ENCODE data around the gene CACHD1. TPM values are rescaled to one million over a fixed set of nuclear protein-coding genes. Genes with fewer than 3 reads are reported as not detected.

Gene CACHD1
- total RNA-seq, 1 donor from 2014 or later: 4.3 TPM

DNA sequence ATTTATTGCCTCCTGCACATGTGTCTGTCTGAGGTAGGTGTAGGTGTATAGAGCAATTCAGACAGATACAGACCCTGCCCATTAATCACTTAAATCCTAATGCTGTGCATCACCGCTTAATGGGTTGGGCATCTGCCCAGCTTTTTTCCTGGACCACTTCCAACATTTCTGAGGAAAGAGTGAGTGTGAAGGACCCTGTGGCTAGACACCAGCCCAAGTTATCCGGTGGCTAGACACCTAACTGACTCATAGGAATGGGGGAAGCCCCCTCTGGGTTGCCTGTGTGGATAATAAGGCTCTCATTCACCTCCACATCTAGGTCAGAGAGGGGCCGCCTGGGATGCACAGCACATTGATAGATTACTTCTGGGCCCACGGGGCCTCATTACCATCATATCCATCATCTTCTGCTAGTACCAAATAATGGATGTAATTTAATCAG is 153.8 kb downstream of the CACHD1 start:
- Histone ChIP-seq H3K27me3 (no peaks in the 10 kb centered on the region), H3K27ac (no peak overlapping the region), H3K9me3 (no peaks in the 10 kb centered on the region), H3K4me3 (no peak overlapping the region), H3K4me1 (no peaks in the 10 kb centered on the region), H3K36me3 (no peaks in the 10 kb centered on the region)
- no peak for DNase-seq (ENCODE audit: low spot score in 2 of 2)
- intact Hi-C loops (cut with DNase I): no loop called here
- TF ChIP-seq, protein P1, sequence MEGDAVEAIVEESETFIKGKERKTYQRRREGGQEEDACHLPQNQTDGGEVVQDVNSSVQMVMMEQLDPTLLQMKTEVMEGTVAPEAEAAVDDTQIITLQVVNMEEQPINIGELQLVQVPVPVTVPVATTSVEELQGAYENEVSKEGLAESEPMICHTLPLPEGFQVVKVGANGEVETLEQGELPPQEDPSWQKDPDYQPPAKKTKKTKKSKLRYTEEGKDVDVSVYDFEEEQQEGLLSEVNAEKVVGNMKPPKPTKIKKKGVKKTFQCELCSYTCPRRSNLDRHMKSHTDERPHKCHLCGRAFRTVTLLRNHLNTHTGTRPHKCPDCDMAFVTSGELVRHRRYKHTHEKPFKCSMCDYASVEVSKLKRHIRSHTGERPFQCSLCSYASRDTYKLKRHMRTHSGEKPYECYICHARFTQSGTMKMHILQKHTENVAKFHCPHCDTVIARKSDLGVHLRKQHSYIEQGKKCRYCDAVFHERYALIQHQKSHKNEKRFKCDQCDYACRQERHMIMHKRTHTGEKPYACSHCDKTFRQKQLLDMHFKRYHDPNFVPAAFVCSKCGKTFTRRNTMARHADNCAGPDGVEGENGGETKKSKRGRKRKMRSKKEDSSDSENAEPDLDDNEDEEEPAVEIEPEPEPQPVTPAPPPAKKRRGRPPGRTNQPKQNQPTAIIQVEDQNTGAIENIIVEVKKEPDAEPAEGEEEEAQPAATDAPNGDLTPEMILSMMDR (IDR thresholded peaks at IDR 0.05): no peak

DNA sequence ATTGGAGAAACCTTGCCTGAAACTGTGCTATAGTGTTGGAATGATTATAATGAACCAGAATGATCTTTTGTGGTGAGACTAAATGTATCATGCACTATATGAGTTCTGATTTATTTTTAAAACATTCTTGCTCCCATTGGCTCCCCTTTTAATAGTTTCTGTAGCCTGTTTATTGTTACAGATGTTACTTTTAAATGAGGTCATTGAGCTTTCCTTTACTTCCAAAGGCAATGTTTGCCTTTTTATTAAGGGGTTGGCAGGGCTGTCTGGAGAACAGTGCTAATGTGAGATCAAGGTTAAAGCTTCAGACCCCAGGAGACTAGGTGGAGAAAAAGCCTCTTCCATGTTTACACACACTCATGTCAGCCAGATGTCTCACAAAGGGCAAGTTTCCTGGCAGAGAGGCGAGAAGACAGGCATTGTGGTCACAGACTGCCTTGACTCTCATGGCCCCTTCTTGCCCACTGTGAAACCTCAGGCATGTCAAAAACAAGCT is 154.3 kb downstream of the CACHD1 start:
- no peaks in the 10 kb centered on the region for H3K27me3 ChIP-seq
- TF ChIP-seq, protein P1 (IDR thresholded peaks at IDR 0.05): no peak
- intact Hi-C loops (cut with DNase I): no loop called here
- H3K27ac ChIP-seq: no peak overlapping the region
- H3K4me3 ChIP-seq: no peak overlapping the region
- no peaks in the 10 kb centered on the region for H3K36me3 ChIP-seq
- no peaks in the 10 kb centered on the region for H3K4me1 ChIP-seq
- no peaks in the 10 kb centered on the region for H3K9me3 ChIP-seq
- no peak for DNase-seq (ENCODE audit: low spot score in 2 of 2)

DNA sequence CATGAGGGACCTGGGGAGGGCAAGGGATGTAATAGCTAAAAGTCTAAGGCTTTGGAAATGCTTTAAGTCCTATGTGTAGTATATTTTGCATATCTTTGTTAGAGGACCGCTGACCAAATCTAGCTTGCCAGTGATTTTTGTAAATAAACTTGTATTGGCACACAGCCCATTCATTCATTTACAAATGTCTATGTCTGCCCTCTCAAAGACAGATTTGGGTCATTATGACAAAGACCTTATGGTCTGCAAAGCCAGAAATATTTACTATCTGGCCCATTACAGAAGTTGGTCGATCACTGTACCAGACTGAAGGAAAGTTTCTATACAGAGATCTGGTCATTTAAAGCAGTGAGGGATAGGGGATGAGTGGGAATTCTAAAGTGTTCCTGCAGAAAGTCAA is 154.9 kb downstream of the CACHD1 start:
- no peak for DNase-seq (ENCODE audit: low spot score in 2 of 2)
- intact Hi-C loops (cut with DNase I): no loop called here
- TF ChIP-seq, protein P1 (IDR thresholded peaks at IDR 0.05): no peak
- Histone ChIP-seq H3K27me3 (no peaks in the 10 kb centered on the region), H3K36me3 (no peaks in the 10 kb centered on the region), H3K4me1 (no peaks in the 10 kb centered on the region), H3K4me3 (no peak overlapping the region), H3K27ac (no peak overlapping the region), H3K9me3 (no peaks in the 10 kb centered on the region)

DNA sequence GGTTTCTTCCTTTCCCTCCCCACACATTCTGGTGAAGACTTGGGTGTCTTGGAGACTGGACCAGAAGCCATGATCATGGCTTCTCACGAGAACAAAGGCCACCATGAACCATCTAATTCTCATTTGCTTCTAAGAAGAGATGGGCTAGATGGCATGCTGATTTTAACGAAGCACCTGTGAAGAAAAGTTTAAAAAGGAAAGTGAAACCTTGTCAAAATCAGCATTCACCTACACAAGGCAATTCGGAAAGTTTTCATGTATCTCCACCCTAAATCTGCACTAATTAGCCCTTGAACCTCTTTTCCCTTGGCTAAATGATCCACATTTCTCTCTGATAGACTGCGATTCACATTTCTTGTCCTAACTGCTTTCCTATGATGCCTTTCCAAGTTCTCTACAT is 160.7 kb downstream of the CACHD1 start:
- no peaks in the 10 kb centered on the region for H3K27me3 ChIP-seq
- H3K27ac ChIP-seq: no peak overlapping the region
- no peaks in the 10 kb centered on the region for H3K36me3 ChIP-seq
- TF ChIP-seq, protein P1 (IDR thresholded peaks at IDR 0.05): no peak
- H3K4me1 ChIP-seq: peaks cover 0 to 7% of the 10 kb centered on the region in 2 donors
- intact Hi-C loops (cut with DNase I): no loop called here
- no peaks in the 10 kb centered on the region for H3K9me3 ChIP-seq
- H3K4me3 ChIP-seq: no peak overlapping the region
- no peak for DNase-seq (ENCODE audit: low spot score in 2 of 2)

DNA sequence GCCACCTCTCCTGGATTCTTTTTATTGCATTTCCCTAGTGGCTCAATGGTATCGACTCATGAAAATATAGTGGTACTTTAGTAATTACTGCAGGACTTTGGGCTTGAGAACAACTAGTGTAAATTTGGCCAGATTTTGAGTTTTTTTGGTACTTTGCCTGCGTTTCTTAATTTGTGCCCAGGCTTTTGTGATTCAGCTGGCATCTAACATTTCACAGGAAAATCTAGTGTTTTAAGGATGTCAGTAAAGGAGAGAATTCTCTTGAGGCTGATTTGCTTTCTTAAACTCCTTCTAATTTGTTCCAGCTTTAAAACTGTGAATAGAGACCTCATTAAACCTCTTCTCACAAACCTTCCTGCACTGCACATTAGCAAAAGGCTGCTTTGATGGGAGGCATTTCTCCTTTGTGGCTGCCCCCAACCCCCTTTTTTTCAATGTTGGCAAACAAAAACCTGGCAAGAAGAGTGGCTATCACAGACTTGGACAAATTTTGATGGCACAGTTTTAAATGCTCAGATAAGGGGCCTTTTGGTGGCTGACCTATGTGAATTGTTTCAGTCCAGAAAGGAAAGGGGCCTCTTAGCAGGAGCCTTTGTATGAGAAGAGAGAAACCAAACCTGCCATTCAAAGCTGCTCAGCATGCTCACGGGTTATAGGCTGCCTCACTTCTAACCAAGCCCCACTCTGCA is 161.6 kb downstream of the CACHD1 start:
- no peak for DNase-seq (ENCODE audit: low spot score in 2 of 2)
- Histone ChIP-seq H3K27me3 (no peaks in the 10 kb centered on the region), H3K4me3 (no peak overlapping the region), H3K9me3 (no peaks in the 10 kb centered on the region), H3K27ac (no peak overlapping the region), H3K36me3 (no peaks in the 10 kb centered on the region), H3K4me1 (peaks cover 0 to 7% of the 10 kb centered on the region in 2 donors)
- TF ChIP-seq, protein P1 (IDR thresholded peaks at IDR 0.05): no peak
- intact Hi-C loops (cut with DNase I): no loop called here

All from ascending aorta (tissue), 2 donors.